H9 (cell line): ENCODE data around the gene SRRM2. TPM values are rescaled to one million over a fixed set of nuclear protein-coding genes. Genes with fewer than 3 reads are reported as not detected.
A peak's percentile ranks its signal among the peaks of the same experiment; 100 is the strongest.

Experiments
- DNase-seq: peaks from one replicate; pipeline ENCODE4 v3.0.0-alpha.2; 2017
- H2AFZ ChIP-seq: one replicate; pipeline ENCODE4 v1.6.1; 2013; ENCODE audit warnings: mild to moderate bottlenecking, low read length, control low read depth, moderate library complexity
- H2AK5ac ChIP-seq: 2 replicates; pipeline ENCODE4 v1.6.1; 2013; ENCODE audit warnings: low read length, control low read depth, mixed read lengths; ENCODE audit not compliant: insufficient read length
- H2BK120ac ChIP-seq: one replicate; pipeline ENCODE4 v1.6.1; 2013; ENCODE audit warnings: low read depth, mild to moderate bottlenecking, low read length, control low read depth, inconsistent platforms; ENCODE audit not compliant: poor library complexity, severe bottlenecking
- H2BK12ac ChIP-seq: 2 replicates; pipeline ENCODE4 v1.6.1; 2013; ENCODE audit warnings: low read length, control low read depth, mixed read lengths, low read depth; ENCODE audit not compliant: insufficient read length
- H2BK15ac ChIP-seq: 2 replicates; pipeline ENCODE4 v1.6.1; 2013; ENCODE audit warnings: low read depth, low read length, control low read depth
- H2BK20ac ChIP-seq: one replicate; pipeline ENCODE4 v1.6.1; 2013; ENCODE audit warnings: low read depth, mild to moderate bottlenecking, low read length, control low read depth, inconsistent platforms; ENCODE audit not compliant: poor library complexity, severe bottlenecking
- H2BK5ac ChIP-seq: 2 replicates; pipeline ENCODE4 v1.6.1; 2013; ENCODE audit warnings: low read length, control low read depth, mixed read lengths; ENCODE audit not compliant: insufficient read length
- H3K14ac ChIP-seq: 2 replicates; pipeline ENCODE4 v1.6.1; 2013; ENCODE audit warnings: low read length, control low read depth; ENCODE audit not compliant: insufficient read depth
- H3K18ac ChIP-seq: 2 replicates; pipeline ENCODE4 v1.6.1; 2013; ENCODE audit warnings: low read depth, mild to moderate bottlenecking, mixed read lengths, low read length, control low read depth; ENCODE audit not compliant: insufficient read length
- H3K23ac ChIP-seq: 2 replicates; pipeline ENCODE4 v1.6.1; 2013; ENCODE audit warnings: low read length, control low read depth, mixed read lengths, low read depth; ENCODE audit not compliant: insufficient read length
- H3K23me2 ChIP-seq: 2 replicates; pipeline ENCODE4 v1.6.1; 2013; ENCODE audit warnings: low read depth, mild to moderate bottlenecking, mixed read lengths, low read length, control low read depth; ENCODE audit not compliant: insufficient read length, poor library complexity, severe bottlenecking
- H3K27ac ChIP-seq: 2 replicates; pipeline ENCODE4 v1.5.1; 2013; ENCODE audit warnings: low read length, control low read depth, mixed read lengths, low read depth; ENCODE audit not compliant: insufficient read length
- H3K27me3 ChIP-seq: 2 replicates; pipeline ENCODE4 v1.6.1; 2013; ENCODE audit warnings: low read length, control low read depth, inconsistent platforms; ENCODE audit not compliant: insufficient read depth
- H3K4ac ChIP-seq: 2 replicates; pipeline ENCODE4 v1.6.1; 2013; ENCODE audit warnings: low read depth, mild to moderate bottlenecking, control low read depth, inconsistent platforms, low read length, moderate library complexity
- H3K4me1 ChIP-seq: 2 replicates; pipeline ENCODE4 v1.6.1; 2013; ENCODE audit warnings: low read length, control low read depth, inconsistent platforms; ENCODE audit not compliant: insufficient read depth
- H3K4me2 ChIP-seq: 2 replicates; pipeline ENCODE4 v1.6.1; 2013; ENCODE audit warnings: low read length, control low read depth, mixed read lengths; ENCODE audit not compliant: insufficient read length, insufficient read depth
- H3K56ac ChIP-seq: 2 replicates; pipeline ENCODE4 v1.6.1; 2013; ENCODE audit warnings: low read depth, mild to moderate bottlenecking, mixed read lengths, low read length, control low read depth; ENCODE audit not compliant: insufficient read length
- H3K79me1 ChIP-seq: 2 replicates; pipeline ENCODE4 v1.6.1; 2013; ENCODE audit warnings: low read depth, mild to moderate bottlenecking, moderate library complexity, low read length, control low read depth, inconsistent platforms; ENCODE audit not compliant: insufficient read depth, poor library complexity, severe bottlenecking
- H3K79me2 ChIP-seq: 2 replicates; pipeline ENCODE4 v1.6.1; 2013; ENCODE audit warnings: low read length, control low read depth, inconsistent platforms; ENCODE audit not compliant: insufficient read depth
- H3K9ac ChIP-seq: 2 replicates; pipeline ENCODE4 v1.6.1; 2013; ENCODE audit warnings: low read length, control low read depth, mixed read lengths; ENCODE audit not compliant: insufficient read length; ENCODE audit errors: extremely low read depth
- H3K9me3 ChIP-seq: one replicate; pipeline ENCODE4 v1.6.1; 2013; ENCODE audit warnings: low read depth, low read length, inconsistent platforms; ENCODE audit not compliant: control insufficient read depth
- H3T11ph ChIP-seq: one replicate; pipeline ENCODE4 v1.6.1; 2013; ENCODE audit warnings: mild to moderate bottlenecking, low read length, control low read depth, inconsistent platforms
- H4K20me1 ChIP-seq: one replicate; pipeline ENCODE4 v1.6.1; 2013; ENCODE audit not compliant: control insufficient read depth, insufficient read length, insufficient read depth
- H4K5ac ChIP-seq: 2 replicates; pipeline ENCODE4 v1.6.1; 2013; ENCODE audit warnings: low read depth, mild to moderate bottlenecking, mixed read lengths, low read length, control low read depth; ENCODE audit not compliant: insufficient read length
- H4K8ac ChIP-seq: replicated peaks from 2 replicates; pipeline ENCODE4 v1.6.1; 2013; ENCODE audit warnings: low read length, control low read depth, mixed read lengths, low read depth; ENCODE audit not compliant: insufficient read length
- H4K91ac ChIP-seq: 2 replicates; pipeline ENCODE4 v1.6.1; 2013; ENCODE audit warnings: low read depth, mild to moderate bottlenecking, moderate library complexity, mixed read lengths, low read length, control low read depth; ENCODE audit not compliant: insufficient read length
- H3K27ac Mint-ChIP-seq, 3 experiments: 2 replicates in 2 of 3; 3 replicates in 1 of 3; pipeline ENCODE4 v1.8.0; 2020 to 2021; ENCODE audit warnings: mixed read lengths in 3 of 3, mild to moderate bottlenecking in 1 of 3, moderate library complexity in 1 of 3
- H3K27me3 Mint-ChIP-seq: 2 replicates; pipeline ENCODE4 v1.8.0; 2021; ENCODE audit warnings: low read depth, mild to moderate bottlenecking, moderate library complexity, mixed read lengths
- H3K36me3 Mint-ChIP-seq, 3 experiments: 2 replicates in 2 of 3; 3 replicates in 1 of 3; pipeline ENCODE4 v1.8.0; 2020 to 2021; ENCODE audit warnings: low read depth in 3 of 3, mixed read lengths in 3 of 3; ENCODE audit not compliant: insufficient read depth in 1 of 3
- H3K4me1 Mint-ChIP-seq, 2 experiments: 2 replicates each; pipeline ENCODE4 v1.8.0; 2020; ENCODE audit warnings: mixed read lengths in 2 of 2
- H3K4me3 Mint-ChIP-seq, 2 experiments: 2 replicates in 1 of 2; 3 replicates in 1 of 2; pipeline ENCODE4 v1.8.0; 2020 to 2021; ENCODE audit warnings: mild to moderate bottlenecking in 2 of 2, mixed read lengths in 2 of 2, moderate library complexity in 1 of 2
- H3K9me3 Mint-ChIP-seq, 2 experiments: 2 replicates in 1 of 2; 3 replicates in 1 of 2; pipeline ENCODE4 v1.8.0; 2020; ENCODE audit warnings: mild to moderate bottlenecking in 2 of 2, mixed read lengths in 2 of 2, moderate library complexity in 1 of 2
- WGBS: extraction: QIAGEN DNeasy Blood & Tissue Kit; methylation state at CpG from one replicate; pipeline ENCODE4 v1.1.7; 2013; ENCODE audit warnings: missing lambda C conversion rate, low lambda C conversion rate, mixed read lengths; ENCODE audit not compliant: insufficient read length; ENCODE audit errors: extremely low coverage; 5-methylcytosine and 5-hydroxymethylcytosine counted together
- total RNA-seq: library from RNA; stranded (reverse); gene quantifications from 2 replicates; pipeline ENCODE4 v1.2.1, GENCODE V29; 2021
- TF ChIP-seq, protein P1 (sequence below): fragments of 200-600 bp; sonication (generic); conservative IDR thresholded peaks from 3 replicates; pipeline ENCODE4 v1.8.0; 2021; ENCODE audit warnings: antibody characterized with exemption, mild to moderate bottlenecking

The SRRM2 gene
- total RNA-seq, 1 experiment from 2014 or later: 694 TPM

DNA sequence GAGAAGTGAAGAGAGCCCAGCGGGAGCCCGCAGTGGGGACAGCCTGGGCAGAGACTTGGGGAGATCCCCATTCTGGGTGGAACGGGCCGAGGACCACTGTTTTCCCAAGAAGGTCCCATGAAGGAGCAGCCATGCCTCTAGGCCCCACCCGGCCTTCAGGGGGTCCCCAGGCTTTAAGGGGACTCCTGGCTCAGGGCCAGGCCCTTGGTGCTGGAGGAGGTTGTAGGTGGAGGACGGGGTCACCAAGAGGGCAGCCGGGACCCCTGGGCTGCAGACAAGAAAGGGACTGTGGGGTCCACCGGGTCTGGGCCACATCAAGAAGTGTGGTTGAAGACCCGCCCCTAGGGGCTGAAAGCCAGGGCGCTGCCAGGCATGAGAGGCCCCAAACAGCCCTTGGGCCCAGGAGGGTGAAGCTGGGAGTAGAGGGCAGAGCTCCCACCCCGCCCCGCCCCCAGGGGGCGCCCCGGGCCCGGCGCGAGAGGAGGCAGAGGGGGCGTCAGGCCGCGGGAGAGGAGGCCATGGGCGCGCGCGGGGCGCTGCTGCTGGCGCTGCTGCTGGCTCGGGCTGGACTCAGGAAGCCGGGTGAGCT is 64.4 kb downstream of the SRRM2 start, which contains the start of gene PRSS21:
PRSS21 (plus strand) TSS at position 487 of the 589 bp plus-strand sequence; CDS start at position 519, 32 bp downstream.
- Histone ChIP-seq H2BK12ac (no peak within 1 kb of the TSS), H3K18ac (no peak within 1 kb of the TSS), H3K27me3 (no peaks in the 10 kb centered on the region), H3K23ac (no peak within 1 kb of the TSS), H3K14ac (no peak within 1 kb of the TSS), H2BK20ac (no peak within 1 kb of the TSS), H3K27ac (no peak within 1 kb of the TSS), H3K9ac (no peak within 1 kb of the TSS), H2BK120ac (no peak within 1 kb of the TSS), H3T11ph (no peak within 1 kb of the TSS), H3K23me2 (no peaks in the 10 kb centered on the region), H3K79me1 (no peaks in the 10 kb centered on the region), H3K56ac (no peak within 1 kb of the TSS), H4K20me1 (no peaks in the 10 kb centered on the region), H2BK5ac (no peak within 1 kb of the TSS), H4K5ac (no peak within 1 kb of the TSS), H3K4me2 (no peak within 1 kb of the TSS), H4K8ac (no peak within 1 kb of the TSS), H3K9me3 (no peaks in the 10 kb centered on the region), H3K4me1 (no peaks in the 10 kb centered on the region), H3K4ac (no peak within 1 kb of the TSS), H4K91ac (no peak within 1 kb of the TSS), H3K79me2 (no peaks in the 10 kb centered on the region), H2AFZ (no peak within 1 kb of the TSS), H2BK15ac (no peak within 1 kb of the TSS), H2AK5ac (no peak within 1 kb of the TSS)
- H3K36me3 Mint-ChIP-seq: no peaks in the 10 kb centered on the region; a peak in 1 of 7 replicates
- peak; percentile 64 for DNase-seq
- no peak within 1 kb of the TSS for H3K27ac Mint-ChIP-seq
- peaks cover 2% of the 10 kb centered on the region in 2 experiments; a peak in 3 of 4 replicates for H3K4me1 Mint-ChIP-seq
- H3K4me3 Mint-ChIP-seq: no peak within 1 kb of the TSS
- TF ChIP-seq, protein P1, sequence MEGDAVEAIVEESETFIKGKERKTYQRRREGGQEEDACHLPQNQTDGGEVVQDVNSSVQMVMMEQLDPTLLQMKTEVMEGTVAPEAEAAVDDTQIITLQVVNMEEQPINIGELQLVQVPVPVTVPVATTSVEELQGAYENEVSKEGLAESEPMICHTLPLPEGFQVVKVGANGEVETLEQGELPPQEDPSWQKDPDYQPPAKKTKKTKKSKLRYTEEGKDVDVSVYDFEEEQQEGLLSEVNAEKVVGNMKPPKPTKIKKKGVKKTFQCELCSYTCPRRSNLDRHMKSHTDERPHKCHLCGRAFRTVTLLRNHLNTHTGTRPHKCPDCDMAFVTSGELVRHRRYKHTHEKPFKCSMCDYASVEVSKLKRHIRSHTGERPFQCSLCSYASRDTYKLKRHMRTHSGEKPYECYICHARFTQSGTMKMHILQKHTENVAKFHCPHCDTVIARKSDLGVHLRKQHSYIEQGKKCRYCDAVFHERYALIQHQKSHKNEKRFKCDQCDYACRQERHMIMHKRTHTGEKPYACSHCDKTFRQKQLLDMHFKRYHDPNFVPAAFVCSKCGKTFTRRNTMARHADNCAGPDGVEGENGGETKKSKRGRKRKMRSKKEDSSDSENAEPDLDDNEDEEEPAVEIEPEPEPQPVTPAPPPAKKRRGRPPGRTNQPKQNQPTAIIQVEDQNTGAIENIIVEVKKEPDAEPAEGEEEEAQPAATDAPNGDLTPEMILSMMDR: peak; percentile 60
- no peaks in the 10 kb centered on the region; the same call in 1 of the 2 replicates for H3K27me3 Mint-ChIP-seq
- H3K9me3 Mint-ChIP-seq: no peaks in the 10 kb centered on the region
- no CpG with 5 or more reads among the region's 28 CpGs for WGBS
